SH-SY5Y (cell line): ENCODE measurements around the gene MAN2B2.

ENCODE experiments used
- GATA2 ChIP-seq: IDR thresholded peaks from 2 replicates; pipeline ENCODE4 v1.6.1; 2011; ENCODE audit warnings: mild to moderate bottlenecking, low read depth, low read length
- GATA3 ChIP-seq: IDR thresholded peaks from 2 replicates; pipeline ENCODE4 v1.6.1; 2011; ENCODE audit warnings: low read depth, mild to moderate bottlenecking, low read length, moderate library complexity

MAN2B2 gene

DNA sequence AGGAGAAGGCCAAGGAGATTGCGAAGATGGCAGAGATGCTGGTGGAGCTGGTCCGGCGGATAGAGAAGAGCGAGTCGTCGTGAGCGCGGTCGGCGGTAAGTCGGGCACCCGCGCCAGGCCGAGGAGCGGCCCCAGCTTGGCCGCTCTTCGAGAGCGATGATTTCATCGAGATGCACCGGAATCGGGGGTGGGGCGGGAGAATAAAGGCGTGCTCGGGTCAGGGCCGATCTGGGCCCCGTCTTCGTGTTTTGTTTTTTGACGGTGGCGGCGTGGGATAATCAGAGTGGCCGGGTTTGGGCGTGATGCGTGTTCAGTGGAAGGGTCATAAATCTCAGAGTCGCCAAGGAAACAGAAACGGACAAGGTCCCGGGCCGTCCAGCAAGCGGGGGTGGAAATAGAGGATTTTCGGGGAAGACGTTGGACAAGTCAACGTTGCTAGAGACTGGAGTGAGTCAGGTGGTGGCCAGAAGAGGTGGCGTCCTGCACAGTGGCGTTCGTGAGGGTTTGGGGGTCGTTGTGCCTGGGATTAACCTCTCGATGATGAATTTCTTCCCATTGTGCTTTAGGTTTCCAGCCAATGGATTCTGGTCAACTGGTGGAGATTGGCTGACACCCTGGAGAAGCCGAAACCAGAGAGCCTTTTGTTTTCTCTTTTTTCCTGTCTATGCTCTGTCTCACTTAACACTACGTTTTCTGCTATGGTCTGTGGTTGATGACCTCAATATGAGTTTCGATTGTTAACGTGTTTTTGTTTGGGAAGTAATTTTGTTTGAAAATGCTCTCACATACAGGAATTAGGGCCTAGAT lies 66.4 kb downstream of the MAN2B2 start:
- TF ChIP-seq GATA2 = no peak
- no peak for TF ChIP-seq GATA3

DNA sequence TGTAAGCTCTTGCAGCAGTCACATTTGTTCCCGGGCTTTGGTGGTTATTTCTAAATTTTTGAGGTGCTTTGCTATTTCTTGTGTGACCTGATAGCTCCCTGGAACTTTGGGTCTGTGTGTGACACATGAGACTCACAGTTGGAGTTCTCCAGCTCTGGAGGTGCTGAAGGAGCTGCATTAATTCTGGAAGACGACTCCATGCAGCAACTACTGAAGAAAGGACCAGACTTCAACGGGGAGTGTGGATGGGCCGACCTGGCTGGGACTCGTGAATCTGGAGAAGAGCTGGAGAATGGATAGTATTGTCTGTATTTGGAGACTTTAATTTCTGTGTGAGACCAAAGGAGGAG lies 67.0 kb downstream of the MAN2B2 start:
- no peak for TF ChIP-seq GATA3
- no peak for TF ChIP-seq GATA2

DNA sequence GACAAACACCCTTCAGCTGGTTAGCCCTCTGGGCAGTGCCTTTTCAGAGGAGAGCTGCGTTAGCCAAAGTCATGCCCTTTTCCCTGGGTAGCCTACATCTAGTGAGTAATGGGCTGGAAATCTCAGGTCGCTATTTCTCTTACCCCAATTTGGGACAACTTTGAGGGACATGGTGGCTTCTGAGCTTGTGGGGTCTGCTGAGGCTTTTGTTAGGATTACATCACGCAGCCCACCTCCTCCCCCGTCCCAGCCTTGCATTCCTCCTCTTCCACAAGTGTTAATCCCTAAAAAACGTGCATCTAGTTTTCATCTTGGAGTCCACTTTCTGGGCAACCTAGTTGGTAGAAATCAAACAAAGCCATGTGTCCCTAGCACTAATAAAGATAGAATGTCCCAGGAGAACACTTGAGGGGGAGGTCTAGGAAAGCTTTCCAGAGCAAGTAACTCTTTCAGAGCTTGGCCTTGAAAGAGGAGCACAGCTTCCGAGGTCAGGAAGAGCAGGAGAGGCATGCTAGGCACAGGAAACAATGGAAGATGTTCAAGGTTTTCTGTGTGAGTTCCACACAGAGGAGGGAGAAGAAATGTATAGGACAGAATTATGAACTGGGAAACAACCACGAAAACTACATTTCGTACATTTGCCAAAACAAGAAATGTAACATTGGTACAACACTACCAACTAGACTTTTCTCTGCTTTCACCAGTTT lies 68.3 kb downstream of the MAN2B2 start:
- TF ChIP-seq GATA2 = no peak
- TF ChIP-seq GATA3 = no peak

DNA sequence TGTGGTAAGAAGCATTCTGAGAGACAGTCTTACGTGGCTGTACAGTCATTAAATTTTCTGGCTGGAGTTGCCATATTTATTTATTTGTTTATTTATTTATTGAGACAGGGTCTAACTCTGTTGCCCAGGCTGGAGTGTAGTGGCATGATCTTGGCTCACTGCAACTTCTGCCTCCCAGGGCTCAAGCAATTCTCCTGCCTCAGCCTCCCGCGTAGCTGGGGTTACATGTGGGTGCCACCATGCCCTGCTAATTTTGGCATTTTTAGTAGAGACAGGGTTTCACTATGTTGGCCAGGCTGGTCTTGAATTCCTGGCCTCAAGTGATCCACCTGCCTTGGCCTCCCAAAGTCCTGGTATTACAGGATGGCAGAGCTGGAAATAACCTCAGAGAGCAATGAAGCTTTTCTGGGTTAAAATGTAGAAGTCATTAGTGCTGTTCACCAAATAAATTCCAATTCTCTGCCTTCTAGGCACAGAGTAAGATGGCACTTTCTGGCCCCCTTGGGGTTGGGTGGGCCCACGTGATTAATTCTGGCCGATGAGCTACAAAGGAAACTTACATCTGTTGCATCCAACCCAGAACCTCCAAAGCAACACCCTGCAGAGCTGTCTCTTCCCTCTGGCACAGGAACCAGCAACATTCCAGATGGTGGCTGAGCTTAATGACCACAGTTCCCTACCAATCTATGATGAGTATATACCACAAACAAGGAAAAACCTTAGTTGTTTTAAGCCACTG lies 70.0 kb downstream of the MAN2B2 start:
- TF ChIP-seq GATA3 = no peak
- TF ChIP-seq GATA2 = no peak

DNA sequence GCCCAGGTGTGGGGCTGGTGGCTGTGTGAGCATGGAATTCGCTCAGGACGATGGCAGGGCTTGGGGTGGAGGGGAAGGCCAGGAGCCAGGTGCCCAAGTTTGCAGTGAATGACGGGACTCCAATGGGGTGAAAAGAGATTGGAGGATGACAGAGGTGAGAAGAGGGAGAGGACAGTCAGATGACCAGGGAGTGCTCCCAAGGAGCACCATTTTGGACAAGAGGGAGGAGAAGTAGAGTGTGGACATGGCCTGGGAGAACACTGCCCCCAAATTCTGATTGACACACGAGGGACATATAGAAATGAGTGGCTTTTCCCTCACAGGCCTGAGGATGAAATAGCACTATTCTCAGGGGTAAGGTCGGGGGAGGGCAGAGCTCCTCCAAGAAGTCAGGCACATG lies 72.2 kb downstream of the MAN2B2 start:
- TF ChIP-seq GATA2 (no peak), GATA3 (no peak)

DNA sequence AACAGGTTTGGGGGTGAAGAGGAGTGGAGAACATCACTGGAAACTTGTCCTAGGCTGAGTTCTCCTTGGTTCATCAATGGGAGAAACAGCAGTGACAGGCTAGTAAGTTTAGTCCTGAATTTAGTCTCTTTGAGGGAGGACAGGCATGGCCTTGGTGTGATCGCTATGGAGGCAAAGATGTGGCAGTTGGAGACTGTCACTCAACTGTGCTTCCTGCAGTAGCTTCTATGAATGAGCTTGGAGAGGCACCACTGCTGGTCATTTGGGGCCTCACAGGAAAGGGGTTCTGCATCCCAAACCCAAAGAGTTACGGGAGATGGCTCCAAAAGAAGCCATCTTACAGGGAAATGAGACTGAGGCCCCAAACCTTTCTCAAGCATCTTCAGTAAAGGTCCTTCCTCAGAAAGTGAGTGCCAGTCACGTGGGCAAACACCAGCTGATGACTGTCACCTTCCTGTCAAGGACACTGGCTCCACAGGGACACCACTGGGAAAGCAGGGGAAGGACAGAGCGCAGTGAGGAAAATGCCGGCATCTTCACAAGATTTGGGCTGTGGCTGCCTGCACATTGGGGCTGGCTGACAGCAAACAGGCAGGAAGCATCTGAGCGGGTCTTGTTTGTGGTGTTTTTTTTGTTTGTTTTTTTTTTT lies 72.7 kb downstream of the MAN2B2 start:
- no peak for TF ChIP-seq GATA2
- TF ChIP-seq GATA3 = no peak

DNA sequence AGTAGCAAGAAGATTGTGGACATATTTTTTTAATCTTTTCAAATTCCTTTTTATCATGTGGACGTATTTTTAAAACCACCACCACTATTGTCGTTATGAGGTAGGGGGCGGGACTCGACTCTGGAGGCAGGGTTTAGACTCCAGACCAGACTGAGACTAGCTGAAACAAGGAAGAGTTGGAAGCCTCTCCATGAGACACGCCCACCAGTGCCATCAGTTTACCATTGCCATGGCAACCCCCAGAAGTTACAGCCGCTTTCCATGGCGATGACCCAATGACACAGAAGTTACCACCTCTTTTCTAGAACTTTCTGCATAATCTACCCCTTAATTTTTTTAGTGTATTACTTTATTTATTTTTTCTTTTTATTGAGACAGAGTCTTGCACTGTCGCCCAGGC lies 74.2 kb downstream of the MAN2B2 start:
- TF ChIP-seq GATA3 (no peak), GATA2 (no peak)

DNA sequence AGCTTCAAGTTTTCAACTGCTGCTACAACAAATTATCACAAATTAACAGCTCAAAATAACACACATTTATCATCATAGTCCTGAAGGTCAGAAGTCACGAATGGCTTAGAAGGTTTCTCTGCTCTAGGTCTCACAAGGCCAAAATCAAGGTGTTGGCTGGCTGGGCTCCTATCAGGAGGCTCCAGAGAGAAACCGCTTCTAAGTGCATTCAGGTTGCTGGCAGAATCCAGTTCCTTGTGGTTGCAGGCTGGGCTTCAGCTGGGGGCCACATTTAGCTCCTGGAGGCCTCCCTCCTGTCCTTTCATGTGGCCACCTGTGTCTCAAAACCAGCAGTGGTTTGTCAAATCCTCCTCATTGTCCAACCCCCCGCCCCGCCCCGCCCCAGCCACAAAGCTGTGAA lies 80.9 kb downstream of the MAN2B2 start:
- no peak for TF ChIP-seq GATA3
- TF ChIP-seq GATA2 = no peak

DNA sequence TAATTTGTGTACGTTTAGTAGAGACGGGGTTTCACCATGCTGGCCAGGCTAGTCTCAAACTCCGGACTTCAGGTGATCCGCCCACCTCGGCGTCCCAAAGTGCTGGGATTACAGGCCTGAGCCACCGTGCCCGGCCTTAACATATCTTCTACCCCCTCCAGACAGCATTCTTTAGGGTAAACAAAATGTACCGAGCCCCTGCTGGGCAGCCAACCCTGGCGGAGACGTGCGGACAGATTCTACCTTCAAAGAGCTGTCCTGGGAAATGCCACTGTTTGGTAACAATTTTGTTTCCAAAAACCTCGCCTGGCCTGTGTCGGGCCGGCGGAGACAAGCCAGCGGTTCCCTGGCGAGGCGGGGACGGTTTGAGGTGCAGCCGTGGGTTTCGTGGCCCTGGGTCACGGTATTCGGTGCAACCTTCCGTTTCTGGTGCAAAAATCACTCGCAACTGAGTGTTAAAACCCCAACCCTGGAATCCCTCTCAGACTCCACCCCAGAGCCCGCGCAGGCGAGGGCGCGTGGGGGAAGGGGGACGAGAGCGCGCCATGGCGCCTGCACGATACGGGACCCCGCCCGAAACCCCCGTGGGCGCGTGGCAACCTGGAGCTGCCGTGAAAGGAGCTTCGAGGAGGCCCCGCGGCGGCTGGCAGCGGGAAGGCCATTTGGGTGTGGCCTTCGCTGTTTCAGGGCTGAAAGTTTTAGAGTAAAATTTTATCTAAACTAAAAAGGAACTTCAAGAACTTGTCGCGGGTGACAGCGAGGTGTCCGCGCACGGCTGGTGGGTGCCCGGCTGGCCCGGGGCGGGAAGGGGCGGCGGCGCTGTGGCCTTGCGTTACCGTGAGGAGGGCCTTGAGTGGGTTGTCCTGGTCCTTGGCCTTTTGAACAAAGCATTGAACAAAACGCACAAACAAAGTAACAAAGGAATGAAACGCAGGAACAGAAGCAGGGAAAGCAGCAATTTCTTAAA lies 82.5 kb downstream of the MAN2B2 start:
- no peak for TF ChIP-seq GATA3
- no peak for TF ChIP-seq GATA2

DNA sequence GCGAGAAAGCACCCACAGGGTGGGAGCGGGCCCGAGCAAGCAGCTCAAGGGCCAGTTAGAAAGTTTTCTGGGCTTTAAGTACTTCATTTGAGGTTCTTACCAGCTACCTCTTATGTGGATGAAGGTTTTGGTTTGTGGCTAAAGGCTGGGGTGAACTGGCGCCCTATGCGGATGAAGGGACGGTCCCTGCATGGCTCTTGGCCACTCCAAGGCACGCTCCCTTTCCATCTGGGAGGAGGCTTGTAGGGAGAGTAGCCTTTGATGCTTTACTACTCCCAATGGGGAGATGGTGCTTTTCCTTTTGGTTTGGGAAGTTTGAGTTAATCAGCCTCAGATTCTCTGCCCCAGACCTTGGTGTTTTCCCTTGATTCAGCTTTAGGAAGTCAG lies 83.2 kb downstream of the MAN2B2 start:
- TF ChIP-seq GATA3 = no peak
- no peak for TF ChIP-seq GATA2

DNA sequence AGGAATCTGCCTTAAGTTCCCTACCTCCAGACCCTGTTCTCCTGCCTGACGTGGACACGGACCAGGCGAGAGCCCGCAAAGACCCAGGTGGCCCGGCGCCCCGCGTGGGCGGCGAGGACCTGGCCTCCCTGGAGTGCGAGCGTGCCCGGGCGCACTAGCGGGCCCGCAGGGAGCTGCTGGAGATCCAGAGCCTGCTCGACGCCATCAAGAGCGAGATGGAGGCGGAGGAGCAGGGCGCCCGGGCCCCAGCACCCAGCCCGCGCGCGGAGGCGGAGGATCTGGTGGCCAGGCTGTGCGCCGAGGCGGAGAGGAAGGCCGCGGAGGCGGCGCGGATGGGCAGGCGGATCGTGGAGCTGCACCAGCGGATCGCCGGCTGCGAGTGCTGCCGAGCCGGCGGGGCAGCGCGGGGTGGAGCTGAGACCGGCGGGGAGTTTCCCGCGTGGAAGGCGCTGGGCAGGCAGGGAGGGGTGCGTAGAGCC lies 83.6 kb downstream of the MAN2B2 start:
- TF ChIP-seq GATA2 (no peak), GATA3 (no peak)

DNA sequence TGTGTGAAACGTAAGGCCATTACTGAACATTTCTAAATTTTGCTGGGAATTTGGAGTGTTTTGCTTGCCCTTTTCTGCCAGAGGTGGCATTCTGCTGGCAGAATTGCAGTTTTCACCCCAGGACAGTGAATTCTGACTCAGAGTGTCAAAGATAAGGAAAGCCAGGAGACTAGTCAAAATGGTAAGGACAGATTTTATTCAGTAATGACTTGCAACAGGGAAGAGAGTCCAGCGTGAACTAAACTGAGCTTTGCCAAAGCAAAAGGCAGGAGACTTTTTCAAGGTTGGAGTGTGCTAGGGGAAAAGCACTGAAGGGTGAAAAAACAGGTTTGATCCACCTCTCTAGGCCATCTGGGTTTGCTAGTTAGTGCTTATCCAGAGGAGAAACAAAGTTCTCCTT lies 84.9 kb downstream of the MAN2B2 start:
- TF ChIP-seq GATA3 = no peak
- TF ChIP-seq GATA2 = no peak

DNA sequence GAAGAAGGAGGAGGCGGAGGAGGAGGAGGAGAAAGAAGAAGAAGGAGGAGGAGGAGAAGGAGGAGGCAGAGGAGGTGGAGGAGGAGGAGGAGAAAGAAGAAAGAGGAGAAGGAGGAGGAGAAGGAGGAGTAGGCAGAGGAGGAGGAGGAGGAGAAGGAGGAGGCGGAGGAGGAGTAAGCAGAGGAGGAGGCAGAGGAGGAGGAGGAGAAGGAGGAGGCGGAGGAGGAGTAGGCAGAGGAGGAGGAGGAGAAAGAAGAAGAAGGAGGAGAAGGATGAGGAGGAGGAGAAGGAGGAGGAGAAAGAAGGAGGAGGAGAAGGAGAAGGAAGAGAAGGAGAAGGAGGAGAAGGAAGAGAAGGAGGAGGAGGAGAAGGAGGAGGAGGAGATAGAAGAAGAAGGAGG lies 85.4 kb downstream of the MAN2B2 start:
- no peak for TF ChIP-seq GATA2
- TF ChIP-seq GATA3 = no peak

DNA sequence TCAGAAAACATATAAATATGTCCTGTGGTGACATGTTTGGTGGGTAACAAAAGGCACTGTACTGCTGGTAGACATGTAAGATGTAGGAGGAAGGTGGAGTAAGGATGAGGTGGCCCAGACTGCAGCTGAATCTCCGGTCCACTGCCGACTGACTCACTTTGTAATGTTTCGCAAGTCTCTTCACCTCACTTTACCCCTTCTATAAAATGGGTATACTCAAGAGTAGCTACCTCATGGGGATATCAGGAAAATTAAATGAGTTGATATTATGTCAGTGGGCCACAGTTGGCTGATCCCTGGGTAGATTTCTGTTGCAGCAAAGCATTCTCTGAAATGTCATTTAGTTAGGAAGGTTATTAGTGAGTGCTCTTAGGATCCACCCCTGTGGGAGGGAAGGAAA lies 87.6 kb downstream of the MAN2B2 start:
- TF ChIP-seq GATA2 (no peak), GATA3 (no peak)
